ENCODE results near the gene SCAMP4.

GRCh38 chr19:1862424-1863327 is 42.5 kb upstream of the SCAMP4 start:
- TF ChIP-seq POLR2A (IDR thresholded peaks at IDR 0.05) (no peak), POLR2AphosphoS5 (IDR thresholded peaks at IDR 0.05) (no peak)
